ENCODE results near the gene MGAT4B. TPM values are rescaled to one million over a fixed set of nuclear protein-coding genes. Genes with fewer than 3 reads are reported as not detected.

The MGAT4B gene
- total and polyA plus RNA-seq, 2 of the 4 experiments (the other 2 are of a cell fraction): 73.7 to 155 TPM

- Histone ChIP-seq H3K9me1 (ENCODE audit: insufficient read depth, low read length) (peaks cover 35% of the 10 kb centered on the region), H3K27ac (ENCODE audit: insufficient read depth, low read length) (peak overlapping the region; percentile 23; the same call in 1 of the 2 replicates), H2BK20ac (ENCODE audit: low read depth, low read length) (no peak overlapping the region), H3K27me3 (ENCODE audit: control insufficient read depth, insufficient read depth, low read length) (no peaks in the 10 kb centered on the region), H3K23ac (ENCODE audit: low read depth, low read length) (no peak overlapping the region), H2AK9ac (replicated peaks; ENCODE audit: low read depth, low read length, poor library complexity) (no peak overlapping the region), H2BK120ac (ENCODE audit: low read depth, low read length) (no peak overlapping the region), H3K4ac (ENCODE audit: low read depth, low read length) (no peak overlapping the region), H3K18ac (ENCODE audit: low read depth, low read length) (no peak overlapping the region), H2AK5ac (ENCODE audit: low read depth, low read length) (no peak overlapping the region), H4K20me1 (ENCODE audit: insufficient read depth, low read length) (peaks cover 59% of the 10 kb centered on the region), H3K4me1 (ENCODE audit: control insufficient read depth, insufficient read depth, low read length) (peaks cover 39% of the 10 kb centered on the region), H3K4me3 (ENCODE audit: insufficient read depth, low read depth, low read length) (no peak overlapping the region), H3K9ac (ENCODE audit: low read depth, low read length) (no peak overlapping the region), H3K79me1 (ENCODE audit: low read depth in 1 of 2, low read length in 2 of 2) (peaks cover 37 to 76% of the 10 kb centered on the region in 2 experiments), H4K5ac (ENCODE audit: low read depth, low read length) (no peak overlapping the region), H3K14ac (replicated peaks; ENCODE audit: low read depth, low read length) (0 out of 2 replicates have a peak overlapping the region, but pooled peaks have one; percentile 2), H4K8ac (ENCODE audit: low read depth in 2 of 2, low read length in 2 of 2) (no peak overlapping the region), H3K36me3 (ENCODE audit: control insufficient read depth, insufficient read depth, low read length) (peaks cover 17% of the 10 kb centered on the region), H2BK5ac (ENCODE audit: low read depth, low read length, poor library complexity, severe bottlenecking) (peak overlapping the region; percentile 14), H3K9me3 (ENCODE audit: control insufficient read depth, insufficient read depth, low read length) (no peaks in the 10 kb centered on the region), H3K56ac (ENCODE audit: extremely low read depth, insufficient read depth, low read length) (no peak overlapping the region), H2BK15ac (ENCODE audit: low read depth, low read length) (no peak overlapping the region), H3K4me2 (ENCODE audit: low read depth, low read length) (peak overlapping the region; percentile 57), H4K91ac (ENCODE audit: insufficient read depth, low read depth, low read length) (no peak overlapping the region), H2AFZ (replicated peaks; ENCODE audit: low read length, poor library complexity) (no peak overlapping the region)
- TF ChIP-seq MAFK (IDR thresholded peaks at IDR 0.05; ENCODE audit: low read depth, low read length) (peak; percentile 78), SMC3 (IDR thresholded peaks at IDR 0.05; ENCODE audit: low read depth, low read length) (no peak), MAZ (IDR thresholded peaks at IDR 0.05; ENCODE audit: borderline replicate concordance, low read depth, low read length) (0 out of 2 replicates have a peak, but pooled peaks have one; percentile 3), FOS (IDR thresholded peaks at IDR 0.05; ENCODE audit: low read depth, low read length) (peak; percentile 41; the same call in 1 of the 2 replicates), RFX5 (IDR thresholded peaks at IDR 0.05; ENCODE audit: low read depth, low read length) (no peak)
- POLR2A ChIA-PET (ENCODE audit: unreplicated experiment): no interaction called here
- CTCF ChIA-PET: interaction anchor here (0.5 to 1.6 kb wide), 9 partner anchors 8 to 1411 kb away, joined by 3 to 6 read pairs (median 4); partner anchors contain the start of gene MAML1
- peak; percentile 75 for DNase-seq
- BruUV-seq (replicated peaks): no TSS peak
- dilution Hi-C loops (cut with HindIII; ENCODE audit: low sequenced_read_pairs, unreplicated experiment): no loop called here
- intact Hi-C loops (cut with micrococcal nuclease): loop anchor here (1.0 to 2.0 kb wide), 2 partner anchors 30 to 34 kb away; partner anchors contain the start of gene MAML1
- in situ Hi-C loops (cut with MboI; ENCODE audit: low sequenced_read_pairs): no loop called here
- ATAC-seq (ENCODE audit: low read depth): peak; percentile 25
- WGBS, 2 experiments (ENCODE audit: extremely low coverage in 2 of 2, insufficient read length in 1 of 2): no CpG with 5 or more reads among the region's 3 CpGs
These were observed 43.9 kb downstream of the MGAT4B start for GRCh38 chr5:179762781-179763176.

All from IMR-90 (cell line).